ENCODE measurements around the gene ST6GALNAC4. TPM values are rescaled to one million over a fixed set of nuclear protein-coding genes. Genes with fewer than 3 reads are reported as not detected.
A peak's percentile ranks its signal among the peaks of the same experiment; 100 is the strongest.

The ST6GALNAC4 gene
- total RNA-seq, 2 experiments from 2014 or later = 118 to 180 TPM

GRCh38 chr9:127937056-127937387 lies 20.2 kb upstream of the ST6GALNAC4 start:
- POLR2A ChIA-PET = interaction anchor here (1.0 to 1.1 kb wide), 2 partner anchors 21 to 94 kb away, joined by 3 read pairs; no protein-coding TSS in a partner anchor
- Histone ChIP-seq H3K27ac (ENCODE audit: low read depth, low read length, poor library complexity, severe bottlenecking) (peak overlapping the region; percentile 36), H3K9me2 (ENCODE audit: insufficient read depth, low read length) (no peaks in the 10 kb centered on the region), H3K4me1 (ENCODE audit: insufficient read depth, low read length, poor library complexity, severe bottlenecking) (peaks cover 28% of the 10 kb centered on the region), H3K36me3 (ENCODE audit: insufficient read depth, low read length) (peaks cover 39% of the 10 kb centered on the region), H3K9me3 (ENCODE audit: low read length) (no peaks in the 10 kb centered on the region), H3K4me3 (ENCODE audit: low read depth, low read length, poor library complexity, severe bottlenecking) (peak overlapping the region; percentile 81), H3K4me2 (ENCODE audit: low read length) (peak overlapping the region; percentile 71), H3K79me2 (ENCODE audit: insufficient read depth, low read depth, low read length) (peaks cover 23% of the 10 kb centered on the region; the same call in 1 of the 2 replicates), H2AFZ (ENCODE audit: low read length) (peak overlapping the region; percentile 3; the same call in 1 of the 2 replicates), H4K20me1 (ENCODE audit: insufficient read depth, low read length) (peaks cover 10% of the 10 kb centered on the region; the same call in 1 of the 2 replicates)
- TF ChIP-seq CTCF (conservative IDR thresholded peaks at IDR 0.05; ENCODE audit: low read length) = no peak
- no peak for TF ChIP-seq EZH2phosphoT487 (IDR thresholded peaks at IDR 0.05; ENCODE audit: borderline replicate concordance, low read depth, low read length)
- intact Hi-C loops (cut with micrococcal nuclease; ENCODE audit: unreplicated experiment) = no loop called here
- no TSS peak for BruUV-seq (replicated peaks)
- DNase-seq (ENCODE audit: low spot score) = peak; percentile 36
- CTCF ChIA-PET (ENCODE audit: unreplicated experiment) = no interaction called here

GRCh38 chr9:127936347-127936852 lies 19.6 kb upstream of the ST6GALNAC4 start:
- no peak for DNase-seq (ENCODE audit: low spot score)
- Histone ChIP-seq H3K4me3 (ENCODE audit: low read depth, low read length, poor library complexity, severe bottlenecking) (peak overlapping the region; percentile 81), H3K4me2 (ENCODE audit: low read length) (peak overlapping the region; percentile 71), H3K79me2 (ENCODE audit: insufficient read depth, low read depth, low read length) (peaks cover 23% of the 10 kb centered on the region; the same call in 1 of the 2 replicates), H2AFZ (ENCODE audit: low read length) (no peak overlapping the region), H3K9me2 (ENCODE audit: insufficient read depth, low read length) (no peaks in the 10 kb centered on the region), H3K27ac (ENCODE audit: low read depth, low read length, poor library complexity, severe bottlenecking) (no peak overlapping the region), H3K4me1 (ENCODE audit: insufficient read depth, low read length, poor library complexity, severe bottlenecking) (peaks cover 31% of the 10 kb centered on the region), H4K20me1 (ENCODE audit: insufficient read depth, low read length) (peaks cover 10% of the 10 kb centered on the region; the same call in 1 of the 2 replicates), H3K9me3 (ENCODE audit: low read length) (no peaks in the 10 kb centered on the region), H3K36me3 (ENCODE audit: insufficient read depth, low read length) (peaks cover 33% of the 10 kb centered on the region)
- BruUV-seq (replicated peaks) = no TSS peak
- intact Hi-C loops (cut with micrococcal nuclease; ENCODE audit: unreplicated experiment) = no loop called here
- CTCF ChIA-PET (ENCODE audit: unreplicated experiment) = no interaction called here
- TF ChIP-seq CTCF (conservative IDR thresholded peaks at IDR 0.05; ENCODE audit: low read length) (no peak), EZH2phosphoT487 (IDR thresholded peaks at IDR 0.05; ENCODE audit: borderline replicate concordance, low read depth, low read length) (no peak)
- POLR2A ChIA-PET = interaction anchor here (1.0 to 1.1 kb wide), 2 partner anchors 22 to 94 kb away, joined by 3 read pairs; no protein-coding TSS in a partner anchor

- H3K4me2 ChIP-seq (ENCODE audit: low read length) = peak overlapping the region; percentile 71
- no peak for DNase-seq (ENCODE audit: low spot score)
- H2AFZ ChIP-seq (ENCODE audit: low read length) = no peak overlapping the region
- H3K4me1 ChIP-seq (ENCODE audit: insufficient read depth, low read length, poor library complexity, severe bottlenecking) = peaks cover 37% of the 10 kb centered on the region
- H3K36me3 ChIP-seq (ENCODE audit: insufficient read depth, low read length) = peaks cover 27% of the 10 kb centered on the region
- TF ChIP-seq CTCF (conservative IDR thresholded peaks at IDR 0.05; ENCODE audit: low read length) (no peak), EZH2phosphoT487 (IDR thresholded peaks at IDR 0.05; ENCODE audit: borderline replicate concordance, low read depth, low read length) (no peak)
- H3K9me3 ChIP-seq (ENCODE audit: low read length) = no peaks in the 10 kb centered on the region
- BruUV-seq (replicated peaks) = no TSS peak
- peaks cover 10% of the 10 kb centered on the region; the same call in 1 of the 2 replicates for H4K20me1 ChIP-seq (ENCODE audit: insufficient read depth, low read length)
- CTCF ChIA-PET (ENCODE audit: unreplicated experiment) = no interaction called here
- H3K27ac ChIP-seq (ENCODE audit: low read depth, low read length, poor library complexity, severe bottlenecking) = no peak overlapping the region
- H3K79me2 ChIP-seq (ENCODE audit: insufficient read depth, low read depth, low read length) = peaks cover 23% of the 10 kb centered on the region; the same call in 1 of the 2 replicates
- intact Hi-C loops (cut with micrococcal nuclease; ENCODE audit: unreplicated experiment) = no loop called here
- H3K4me3 ChIP-seq (ENCODE audit: low read depth, low read length, poor library complexity, severe bottlenecking) = peak overlapping the region; percentile 81
- POLR2A ChIA-PET = no interaction called here
- no peaks in the 10 kb centered on the region for H3K9me2 ChIP-seq (ENCODE audit: insufficient read depth, low read length)
These were observed 19.0 kb upstream of the ST6GALNAC4 start for GRCh38 chr9:127935765-127936221.

All from OCI-LY7 (cell line).